ENCODE measurements around the gene USP19. TPM values are rescaled to one million over a fixed set of nuclear protein-coding genes. Genes with fewer than 3 reads are reported as not detected.

The USP19 gene
- total and polyA plus RNA-seq, 7 donors, result 22.2 to 98.4 (median 48.2) TPM

GRCh38 chr3:49134471-49135265 is 14.0 kb upstream of the USP19 start:
- Histone ChIP-seq H3K4me3 (peak overlapping the region in 1 of 4 donors; percentile 72), H3K4me1 (peaks cover 0 to 35% (median 31%) of the 10 kb centered on the region in 4 donors), H3K27me3 (no peaks in the 10 kb centered on the region), H3K9me3 (no peaks in the 10 kb centered on the region), H3K36me3 (peaks cover 0 to 16% (median 8%) of the 10 kb centered on the region in 4 donors), H3K27ac (peak overlapping the region; percentile 87 to 97 (median 92))
- WGBS, 2 donors, result 58 to 71% methylated on average over 3 of the region's 3 CpGs
- no peak for DNase-seq
- TF ChIP-seq CTCF (IDR thresholded peaks at IDR 0.05) (no peak), EP300 (IDR thresholded peaks at IDR 0.05) (no peak), POLR2AphosphoS5 (IDR thresholded peaks at IDR 0.05) (no peak), POLR2A (IDR thresholded peaks at IDR 0.05) (no peak)
- intact Hi-C loops (cut with DNase I), result loop anchor here (5.0 kb wide), 1 partner anchor 33 kb away; the partner anchor contains the start of gene CCDC71

- WGBS, 2 donors, result 2 to 8% methylated on average over 30 of the region's 30 CpGs
- Histone ChIP-seq H3K27ac (peak overlapping the region; percentile 87 to 97 (median 92)), H3K27me3 (no peaks in the 10 kb centered on the region), H3K4me3 (peak overlapping the region; percentile 64 to 86 (median 69)), H3K9me3 (no peaks in the 10 kb centered on the region), H3K36me3 (peaks cover 5 to 28% (median 10%) of the 10 kb centered on the region in 4 donors), H3K4me1 (peaks cover 0 to 37% (median 33%) of the 10 kb centered on the region in 4 donors)
- intact Hi-C loops (cut with DNase I), result loop anchor here (1.0 to 5.0 kb wide), 2 partner anchors 34 to 39 kb away; partner anchors contain the start of genes CCDC71 and QRICH1
- DNase-seq, result peak; percentile 95
- peak in 3 of 4 donors; percentile 24 to 63 (median 24) for TF ChIP-seq POLR2AphosphoS5 (IDR thresholded peaks at IDR 0.05)
- no peak for TF ChIP-seq POLR2A (IDR thresholded peaks at IDR 0.05)
Measured at GRCh38 chr3:49133226-49133951, 12.8 kb upstream of the USP19 start.

- DNase-seq, result peak; percentile 89
- 6 to 31% methylated on average over 28 of the region's 28 CpGs for WGBS, 2 donors
- Histone ChIP-seq H3K4me1 (peaks cover 0 to 37% (median 33%) of the 10 kb centered on the region in 4 donors), H3K4me3 (peak within 1 kb of the TSS; percentile 64 to 86 (median 69)), H3K36me3 (peaks cover 5 to 36% (median 13%) of the 10 kb centered on the region in 4 donors), H3K9me3 (no peaks in the 10 kb centered on the region), H3K27me3 (no peaks in the 10 kb centered on the region), H3K27ac (peak within 1 kb of the TSS; percentile 87 to 97 (median 92))
- intact Hi-C loops (cut with DNase I), result loop anchor here (1.0 to 5.0 kb wide), 2 partner anchors 35 to 38 kb away; partner anchors contain the start of genes CCDC71 and QRICH1
- no peak for TF ChIP-seq EP300 (IDR thresholded peaks at IDR 0.05)
- peak; percentile 63 to 85 (median 74) for TF ChIP-seq POLR2AphosphoS5 (IDR thresholded peaks at IDR 0.05)
- peak; percentile 27 to 47 for TF ChIP-seq POLR2A (IDR thresholded peaks at IDR 0.05)
- TF ChIP-seq CTCF (IDR thresholded peaks at IDR 0.05), result no peak
Measured at GRCh38 chr3:49132437-49133225, 12.0 kb upstream of the USP19 start, which contains the start of gene LAMB2. Gene LAMB2 (minus strand): TSS chr3:49133050. CDS start chr3:49132867, 183 bp downstream.

GRCh38 chr3:49132073-49132436 is 11.4 kb upstream of the USP19 start:
- 57 to 73% methylated on average over 9 of the region's 9 CpGs for WGBS, 2 donors
- no peak for TF ChIP-seq EP300 (IDR thresholded peaks at IDR 0.05)
- TF ChIP-seq POLR2A (IDR thresholded peaks at IDR 0.05), result no peak
- TF ChIP-seq CTCF (IDR thresholded peaks at IDR 0.05), result no peak
- no peak for TF ChIP-seq POLR2AphosphoS5 (IDR thresholded peaks at IDR 0.05)

More at GRCh38 chr3:49132073-49132436, 11.4 kb upstream of the USP19 start:
- Histone ChIP-seq H3K4me3 (peak overlapping the region; percentile 64 to 86 (median 69)), H3K27me3 (no peaks in the 10 kb centered on the region), H3K9me3 (no peaks in the 10 kb centered on the region), H3K27ac (peak overlapping the region; percentile 87 to 97 (median 92)), H3K4me1 (peaks cover 0 to 37% (median 33%) of the 10 kb centered on the region in 4 donors), H3K36me3 (peaks cover 5 to 42% (median 13%) of the 10 kb centered on the region in 4 donors)
- no peak for DNase-seq
- intact Hi-C loops (cut with DNase I), result loop anchor here (5.0 kb wide), 1 partner anchor 35 kb away; the partner anchor contains the start of gene CCDC71

All from sigmoid colon (tissue), 7 donors.